ENCODE measurements around the gene DYNC1I1. TPM values are rescaled to one million over a fixed set of nuclear protein-coding genes. Genes with fewer than 3 reads are reported as not detected.

The DYNC1I1 gene
- total and polyA plus RNA-seq, 2 of the 4 experiments (the other 2 are of a cell fraction), result under 0.01 to 0.15 TPM

DNA sequence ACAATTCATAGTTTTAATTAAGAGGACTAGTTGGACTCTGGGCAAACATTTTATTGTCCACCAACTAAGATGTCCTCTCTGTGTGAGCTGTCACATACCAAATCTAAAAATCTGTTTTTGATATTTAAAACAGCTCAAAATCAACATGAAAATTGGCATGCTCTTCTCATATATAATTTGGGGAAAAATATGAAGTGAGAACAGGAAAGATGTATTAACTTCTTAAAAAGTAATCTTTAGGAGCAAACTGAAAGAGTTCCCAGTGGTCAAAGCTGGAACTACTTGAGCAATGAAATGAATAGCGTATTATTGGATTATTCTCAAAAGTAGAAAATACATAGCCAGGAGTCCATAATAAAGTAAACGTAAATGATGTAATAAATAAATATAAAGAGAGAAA is 147.2 kb downstream of the DYNC1I1 start:
- Histone ChIP-seq H3K9ac (ENCODE audit: low read depth, low read length) (no peak overlapping the region), H2AK9ac (replicated peaks; ENCODE audit: low read depth, low read length, poor library complexity) (no peak overlapping the region), H2BK5ac (ENCODE audit: low read depth, low read length, poor library complexity, severe bottlenecking) (no peak overlapping the region), H3K56ac (ENCODE audit: extremely low read depth, insufficient read depth, low read length) (no peak overlapping the region), H3K14ac (replicated peaks; ENCODE audit: low read depth, low read length) (no peak overlapping the region), H2AK5ac (ENCODE audit: low read depth, low read length) (no peak overlapping the region), H2BK20ac (ENCODE audit: low read depth, low read length) (no peak overlapping the region), H4K5ac (ENCODE audit: low read depth, low read length) (no peak overlapping the region), H2BK120ac (ENCODE audit: low read depth, low read length) (no peak overlapping the region), H3K4me1 (ENCODE audit: control insufficient read depth, insufficient read depth, low read length) (no peaks in the 10 kb centered on the region), H2AFZ (replicated peaks; ENCODE audit: low read length, poor library complexity) (no peak overlapping the region), H3K9me1 (ENCODE audit: insufficient read depth, low read length) (no peaks in the 10 kb centered on the region), H4K8ac (ENCODE audit: low read depth in 2 of 2, low read length in 2 of 2) (no peak overlapping the region), H3K27me3 (ENCODE audit: control insufficient read depth, insufficient read depth, low read length) (no peaks in the 10 kb centered on the region; the same call in 1 of the 2 replicates), H3K4me2 (ENCODE audit: low read depth, low read length) (no peak overlapping the region), H3K36me3 (ENCODE audit: control insufficient read depth, insufficient read depth, low read length) (no peaks in the 10 kb centered on the region), H3K9me3 (ENCODE audit: control insufficient read depth, insufficient read depth, low read length) (no peaks in the 10 kb centered on the region), H3K18ac (ENCODE audit: low read depth, low read length) (no peak overlapping the region), H3K79me1 (ENCODE audit: low read depth in 1 of 2, low read length in 2 of 2) (no peaks in the 10 kb centered on the region), H3K4ac (ENCODE audit: low read depth, low read length) (no peak overlapping the region), H3K27ac (ENCODE audit: insufficient read depth, low read length) (no peak overlapping the region), H3K4me3 (ENCODE audit: insufficient read depth, low read depth, low read length) (no peak overlapping the region), H4K20me1 (ENCODE audit: insufficient read depth, low read length) (no peaks in the 10 kb centered on the region), H2BK15ac (ENCODE audit: low read depth, low read length) (no peak overlapping the region), H4K91ac (ENCODE audit: insufficient read depth, low read depth, low read length) (no peak overlapping the region), H3K23ac (ENCODE audit: low read depth, low read length) (no peak overlapping the region)
- POLR2A ChIA-PET (ENCODE audit: unreplicated experiment), result no interaction called here
- DNase-seq (no peak), ATAC-seq (ENCODE audit: low read depth) (no peak)
- CTCF ChIA-PET, result interaction anchor here (0.6 kb wide), 1 partner anchor 229 kb away, joined by 3 read pairs; no protein-coding TSS in a partner anchor
- no peak for TF ChIP-seq MAFK (IDR thresholded peaks at IDR 0.05; ENCODE audit: low read depth, low read length)
- TF ChIP-seq RCOR1 (IDR thresholded peaks at IDR 0.05; ENCODE audit: insufficient replicate concordance, low read length), result no peak
- no peak for TF ChIP-seq CTCF (conservative IDR thresholded peaks at IDR 0.05; ENCODE audit: low read depth, low read length)
- TF ChIP-seq, protein P1, sequence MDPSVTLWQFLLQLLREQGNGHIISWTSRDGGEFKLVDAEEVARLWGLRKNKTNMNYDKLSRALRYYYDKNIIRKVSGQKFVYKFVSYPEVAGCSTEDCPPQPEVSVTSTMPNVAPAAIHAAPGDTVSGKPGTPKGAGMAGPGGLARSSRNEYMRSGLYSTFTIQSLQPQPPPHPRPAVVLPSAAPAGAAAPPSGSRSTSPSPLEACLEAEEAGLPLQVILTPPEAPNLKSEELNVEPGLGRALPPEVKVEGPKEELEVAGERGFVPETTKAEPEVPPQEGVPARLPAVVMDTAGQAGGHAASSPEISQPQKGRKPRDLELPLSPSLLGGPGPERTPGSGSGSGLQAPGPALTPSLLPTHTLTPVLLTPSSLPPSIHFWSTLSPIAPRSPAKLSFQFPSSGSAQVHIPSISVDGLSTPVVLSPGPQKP (IDR thresholded peaks at IDR 0.05; ENCODE audit: borderline replicate concordance, low read depth, low read length), result no peak
- TF ChIP-seq POLR2A (IDR thresholded peaks at IDR 0.05; ENCODE audit: low read depth, low read length), result no peak
- TF ChIP-seq NFE2L2 (IDR thresholded peaks at IDR 0.05; ENCODE audit: low read depth, low read length), result no peak
- no peak for TF ChIP-seq RFX5 (IDR thresholded peaks at IDR 0.05; ENCODE audit: low read depth, low read length)
- TF ChIP-seq, protein P2, sequence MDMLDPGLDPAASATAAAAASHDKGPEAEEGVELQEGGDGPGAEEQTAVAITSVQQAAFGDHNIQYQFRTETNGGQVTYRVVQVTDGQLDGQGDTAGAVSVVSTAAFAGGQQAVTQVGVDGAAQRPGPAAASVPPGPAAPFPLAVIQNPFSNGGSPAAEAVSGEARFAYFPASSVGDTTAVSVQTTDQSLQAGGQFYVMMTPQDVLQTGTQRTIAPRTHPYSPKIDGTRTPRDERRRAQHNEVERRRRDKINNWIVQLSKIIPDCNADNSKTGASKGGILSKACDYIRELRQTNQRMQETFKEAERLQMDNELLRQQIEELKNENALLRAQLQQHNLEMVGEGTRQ (IDR thresholded peaks at IDR 0.05; ENCODE audit: low read depth, low read length), result no peak
- no peak for TF ChIP-seq MXI1 (IDR thresholded peaks at IDR 0.05; ENCODE audit: borderline replicate concordance, low read depth, low read length)
- TF ChIP-seq BHLHE40 (IDR thresholded peaks at IDR 0.05; ENCODE audit: low read depth, low read length), result no peak
- no TSS peak for BruUV-seq (replicated peaks)
- in situ Hi-C loops (cut with MboI; ENCODE audit: low sequenced_read_pairs) (loop anchor here (5.0 to 25.0 kb wide), 3 partner anchors 1108 to 1918 kb away; no protein-coding TSS in a partner anchor), intact Hi-C loops (cut with micrococcal nuclease) (no loop called here), dilution Hi-C loops (cut with HindIII; ENCODE audit: low sequenced_read_pairs, unreplicated experiment) (no loop called here)
- WGBS, 2 experiments (ENCODE audit: extremely low coverage in 2 of 2, insufficient read length in 1 of 2), result no CpG with 5 or more reads among the region's 2 CpGs
